ENCODE data around the gene STOX2.

The STOX2 gene

GRCh38 chr4:183932576-183932975 is 27.5 kb downstream of the STOX2 start:
- no peak overlapping the region for H3K4me3 ChIP-seq (ENCODE audit: low read depth, low read length)
- no peak for DNase-seq (ENCODE audit: low read depth)
- TF ChIP-seq, protein P1, sequence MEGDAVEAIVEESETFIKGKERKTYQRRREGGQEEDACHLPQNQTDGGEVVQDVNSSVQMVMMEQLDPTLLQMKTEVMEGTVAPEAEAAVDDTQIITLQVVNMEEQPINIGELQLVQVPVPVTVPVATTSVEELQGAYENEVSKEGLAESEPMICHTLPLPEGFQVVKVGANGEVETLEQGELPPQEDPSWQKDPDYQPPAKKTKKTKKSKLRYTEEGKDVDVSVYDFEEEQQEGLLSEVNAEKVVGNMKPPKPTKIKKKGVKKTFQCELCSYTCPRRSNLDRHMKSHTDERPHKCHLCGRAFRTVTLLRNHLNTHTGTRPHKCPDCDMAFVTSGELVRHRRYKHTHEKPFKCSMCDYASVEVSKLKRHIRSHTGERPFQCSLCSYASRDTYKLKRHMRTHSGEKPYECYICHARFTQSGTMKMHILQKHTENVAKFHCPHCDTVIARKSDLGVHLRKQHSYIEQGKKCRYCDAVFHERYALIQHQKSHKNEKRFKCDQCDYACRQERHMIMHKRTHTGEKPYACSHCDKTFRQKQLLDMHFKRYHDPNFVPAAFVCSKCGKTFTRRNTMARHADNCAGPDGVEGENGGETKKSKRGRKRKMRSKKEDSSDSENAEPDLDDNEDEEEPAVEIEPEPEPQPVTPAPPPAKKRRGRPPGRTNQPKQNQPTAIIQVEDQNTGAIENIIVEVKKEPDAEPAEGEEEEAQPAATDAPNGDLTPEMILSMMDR (conservative IDR thresholded peaks at IDR 0.05; ENCODE audit: low read depth, low read length) = no peak

GRCh38 chr4:183934761-183935160 is 29.7 kb downstream of the STOX2 start:
- H3K4me3 ChIP-seq (ENCODE audit: low read depth, low read length) = no peak overlapping the region
- no peak for DNase-seq (ENCODE audit: low read depth)
- TF ChIP-seq, protein P1 (conservative IDR thresholded peaks at IDR 0.05; ENCODE audit: low read depth, low read length) = no peak

GRCh38 chr4:183935355-183936005 is 30.4 kb downstream of the STOX2 start:
- no peak for DNase-seq (ENCODE audit: low read depth)
- no peak overlapping the region for H3K4me3 ChIP-seq (ENCODE audit: low read depth, low read length)
- TF ChIP-seq, protein P1 (conservative IDR thresholded peaks at IDR 0.05; ENCODE audit: low read depth, low read length) = no peak

- DNase-seq (ENCODE audit: low read depth) = no peak
- H3K4me3 ChIP-seq (ENCODE audit: low read depth, low read length) = no peak overlapping the region
- TF ChIP-seq, protein P1 (conservative IDR thresholded peaks at IDR 0.05; ENCODE audit: low read depth, low read length) = no peak
Measured at GRCh38 chr4:183936047-183936446, 30.9 kb downstream of the STOX2 start.

- no peak for DNase-seq (ENCODE audit: low read depth)
Measured at GRCh38 chr4:183936574-183937345, 31.7 kb downstream of the STOX2 start.

GRCh38 chr4:183940864-183941263 is 35.8 kb downstream of the STOX2 start:
- no peak for DNase-seq (ENCODE audit: low read depth)
- no peak overlapping the region for H3K4me3 ChIP-seq (ENCODE audit: low read depth, low read length)
- TF ChIP-seq, protein P1 (conservative IDR thresholded peaks at IDR 0.05; ENCODE audit: low read depth, low read length) = no peak

More at GRCh38 chr4:183936574-183937345, 31.7 kb downstream of the STOX2 start:
- TF ChIP-seq, protein P1 (conservative IDR thresholded peaks at IDR 0.05; ENCODE audit: low read depth, low read length) = no peak
- H3K4me3 ChIP-seq (ENCODE audit: low read depth, low read length) = no peak overlapping the region

Data from choroid plexus epithelial cell (primary cell).